ENCODE data around the gene TMEM236.

TMEM236 gene

GRCh38 chr10:17788646-17789045 is 36.6 kb downstream of the TMEM236 start:
- DNase-seq: no peak

GRCh38 chr10:17789396-17789795 is 37.4 kb downstream of the TMEM236 start:
- no peak for DNase-seq

GRCh38 chr10:17790651-17791050 is 38.6 kb downstream of the TMEM236 start:
- DNase-seq: no peak

GRCh38 chr10:17792991-17793390 is 41.0 kb downstream of the TMEM236 start:
- DNase-seq: no peak

GRCh38 chr10:17793823-17794644 is 42.0 kb downstream of the TMEM236 start:
- no peak for DNase-seq

- DNase-seq: no peak
Measured at GRCh38 chr10:17795083-17795482, 43.1 kb downstream of the TMEM236 start.

GRCh38 chr10:17795813-17796594 is 44.0 kb downstream of the TMEM236 start:
- no peak for DNase-seq

- DNase-seq: no peak
Measured at GRCh38 chr10:17801507-17801906, 49.5 kb downstream of the TMEM236 start.

GRCh38 chr10:17802350-17802749 is 50.3 kb downstream of the TMEM236 start:
- DNase-seq: no peak

GRCh38 chr10:17802976-17803375 is 51.0 kb downstream of the TMEM236 start:
- DNase-seq: peak; percentile 49

- no peak for DNase-seq
Measured at GRCh38 chr10:17805330-17805729, 53.3 kb downstream of the TMEM236 start.

GRCh38 chr10:17805921-17806577 is 54.0 kb downstream of the TMEM236 start:
- DNase-seq: no peak

GRCh38 chr10:17808971-17809841 is 57.2 kb downstream of the TMEM236 start, which contains the start of gene MRC1:
MRC1 (plus strand) TSS chr10:17809348; CDS start chr10:17809466, 118 bp downstream.
- DNase-seq: no peak

GRCh38 chr10:17811146-17811865 is 59.3 kb downstream of the TMEM236 start:
- no peak for DNase-seq

- DNase-seq: no peak
Measured at GRCh38 chr10:17814973-17815372, 63.0 kb downstream of the TMEM236 start.

- DNase-seq: no peak
Measured at GRCh38 chr10:17816199-17816598, 64.2 kb downstream of the TMEM236 start.

GRCh38 chr10:17817316-17817715 is 65.3 kb downstream of the TMEM236 start:
- no peak for DNase-seq

- no peak for DNase-seq
Measured at GRCh38 chr10:17817790-17818189, 65.8 kb downstream of the TMEM236 start.

- no peak for DNase-seq
Measured at GRCh38 chr10:17819836-17820235, 67.8 kb downstream of the TMEM236 start.

- no peak for DNase-seq
Measured at GRCh38 chr10:17820943-17821342, 68.9 kb downstream of the TMEM236 start.

GRCh38 chr10:17821893-17822292 is 69.9 kb downstream of the TMEM236 start:
- no peak for DNase-seq

Data from fibroblast of skin of back (primary cell).